ENCODE results near the gene ERBB2. TPM values are rescaled to one million over a fixed set of nuclear protein-coding genes. Genes with fewer than 3 reads are reported as not detected.

The ERBB2 gene
- polyA plus RNA-seq, 3 donors: 0.17 to 0.73 TPM; not detected in 1

DNA sequence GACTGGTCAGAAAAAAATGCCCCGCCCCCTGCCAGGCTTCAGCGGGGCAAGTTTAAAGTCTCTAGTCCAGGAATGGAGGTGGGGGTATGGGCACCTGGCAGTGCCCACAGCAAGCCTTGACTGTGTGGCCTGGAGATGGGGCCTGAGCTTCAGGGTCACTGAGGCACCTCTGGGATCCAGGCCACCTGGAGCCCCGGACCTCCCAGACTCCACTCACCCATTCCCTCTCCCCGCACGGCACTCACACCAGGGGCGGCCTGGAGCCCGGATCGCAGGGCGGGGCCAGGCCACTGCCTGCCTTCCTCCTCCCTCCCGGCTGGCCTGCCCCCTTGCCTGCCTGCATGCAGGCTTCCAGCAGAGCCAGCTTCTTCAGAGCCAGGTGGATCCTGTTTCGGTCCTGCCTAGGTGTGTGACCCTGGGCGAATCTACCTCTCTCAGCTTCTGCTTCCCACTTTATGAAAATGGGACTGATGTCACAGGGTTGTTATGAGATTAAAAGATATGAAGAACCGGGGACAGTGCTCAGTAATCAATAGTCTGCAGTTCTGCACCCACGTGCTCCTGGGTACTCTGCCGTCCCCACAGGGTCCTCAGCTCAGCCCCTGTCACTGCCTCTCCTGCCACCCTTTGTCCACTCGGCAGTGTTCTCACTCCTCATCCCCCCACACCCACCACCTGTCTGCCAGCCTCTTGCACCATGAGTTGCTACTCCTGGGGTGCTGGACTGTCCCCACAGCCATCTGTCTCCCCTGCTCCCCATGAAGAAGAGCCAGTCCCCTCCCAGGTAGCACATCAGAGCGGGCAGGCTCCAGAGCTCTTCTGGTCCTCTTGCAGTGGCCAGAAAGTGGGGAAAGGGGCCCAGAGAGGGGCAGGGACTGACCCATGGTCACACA lies 35.9 kb upstream of the ERBB2 start:
- TF ChIP-seq, protein P1, sequence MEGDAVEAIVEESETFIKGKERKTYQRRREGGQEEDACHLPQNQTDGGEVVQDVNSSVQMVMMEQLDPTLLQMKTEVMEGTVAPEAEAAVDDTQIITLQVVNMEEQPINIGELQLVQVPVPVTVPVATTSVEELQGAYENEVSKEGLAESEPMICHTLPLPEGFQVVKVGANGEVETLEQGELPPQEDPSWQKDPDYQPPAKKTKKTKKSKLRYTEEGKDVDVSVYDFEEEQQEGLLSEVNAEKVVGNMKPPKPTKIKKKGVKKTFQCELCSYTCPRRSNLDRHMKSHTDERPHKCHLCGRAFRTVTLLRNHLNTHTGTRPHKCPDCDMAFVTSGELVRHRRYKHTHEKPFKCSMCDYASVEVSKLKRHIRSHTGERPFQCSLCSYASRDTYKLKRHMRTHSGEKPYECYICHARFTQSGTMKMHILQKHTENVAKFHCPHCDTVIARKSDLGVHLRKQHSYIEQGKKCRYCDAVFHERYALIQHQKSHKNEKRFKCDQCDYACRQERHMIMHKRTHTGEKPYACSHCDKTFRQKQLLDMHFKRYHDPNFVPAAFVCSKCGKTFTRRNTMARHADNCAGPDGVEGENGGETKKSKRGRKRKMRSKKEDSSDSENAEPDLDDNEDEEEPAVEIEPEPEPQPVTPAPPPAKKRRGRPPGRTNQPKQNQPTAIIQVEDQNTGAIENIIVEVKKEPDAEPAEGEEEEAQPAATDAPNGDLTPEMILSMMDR (IDR thresholded peaks at IDR 0.05): no peak
- Mint-ChIP-seq H3K9me3 (peaks cover 0 to 14% (median 4%) of the 10 kb centered on the region in 7 donors), H3K4me1 (peaks cover 21% of the 10 kb centered on the region), H3K27me3 (ENCODE audit: low read depth in 3 of 3) (peaks cover 35 to 52% (median 42%) of the 10 kb centered on the region in 3 donors), H3K36me3 (peaks cover 27 to 35% of the 10 kb centered on the region in 2 donors), H3K27ac (peak overlapping the region in 2 of 7 donors; percentile 28 to 40), H3K4me3 (no peak overlapping the region)
- Histone ChIP-seq H3K4me1 (ENCODE audit: control insufficient read depth in 1 of 2, insufficient read depth in 2 of 2, low read length in 2 of 2) (peaks cover 23 to 26% of the 10 kb centered on the region in 2 donors), H3K27me3 (ENCODE audit: control insufficient read depth in 2 of 2, insufficient read depth in 2 of 2, low read length in 2 of 2) (peaks cover 17 to 40% of the 10 kb centered on the region in 2 donors), H3K9ac (ENCODE audit: insufficient read depth, low read length, poor library complexity, severe bottlenecking) (no peak overlapping the region), H3K4me3 (replicated peaks in 1 of 3; ENCODE audit: low read depth in 2 of 3, low read length in 3 of 3) (no peak overlapping the region), H2AFZ (ENCODE audit: insufficient read depth, low read depth, low read length, poor library complexity, severe bottlenecking) (no peak overlapping the region), H3K4me2 (replicated peaks; ENCODE audit: extremely low read depth, low read length, poor library complexity, severe bottlenecking) (no peak overlapping the region), H3K9me3 (replicated peaks in 1 of 2; ENCODE audit: control insufficient read depth in 1 of 2, insufficient read depth in 1 of 2, low read length in 2 of 2) (peaks cover 0 to 11% of the 10 kb centered on the region in 2 donors), H4K20me1 (ENCODE audit: insufficient read depth, low read length) (peaks cover 10% of the 10 kb centered on the region), H3K36me3 (replicated peaks in 1 of 2; ENCODE audit: control insufficient read depth in 1 of 2, insufficient read depth in 2 of 2, low read length in 2 of 2) (peaks cover 29 to 34% of the 10 kb centered on the region in 2 donors), H3K79me2 (ENCODE audit: insufficient read depth, low read length) (no peaks in the 10 kb centered on the region), H3K27ac (ENCODE audit: low read depth in 1 of 2, low read length in 2 of 2) (no peak overlapping the region)
- WGBS (ENCODE audit: insufficient coverage): 60% methylated on average over 12 of the region's 17 CpGs
- DNase-seq: no peak
- intact Hi-C loops (cut with micrococcal nuclease): no loop called here

DNA sequence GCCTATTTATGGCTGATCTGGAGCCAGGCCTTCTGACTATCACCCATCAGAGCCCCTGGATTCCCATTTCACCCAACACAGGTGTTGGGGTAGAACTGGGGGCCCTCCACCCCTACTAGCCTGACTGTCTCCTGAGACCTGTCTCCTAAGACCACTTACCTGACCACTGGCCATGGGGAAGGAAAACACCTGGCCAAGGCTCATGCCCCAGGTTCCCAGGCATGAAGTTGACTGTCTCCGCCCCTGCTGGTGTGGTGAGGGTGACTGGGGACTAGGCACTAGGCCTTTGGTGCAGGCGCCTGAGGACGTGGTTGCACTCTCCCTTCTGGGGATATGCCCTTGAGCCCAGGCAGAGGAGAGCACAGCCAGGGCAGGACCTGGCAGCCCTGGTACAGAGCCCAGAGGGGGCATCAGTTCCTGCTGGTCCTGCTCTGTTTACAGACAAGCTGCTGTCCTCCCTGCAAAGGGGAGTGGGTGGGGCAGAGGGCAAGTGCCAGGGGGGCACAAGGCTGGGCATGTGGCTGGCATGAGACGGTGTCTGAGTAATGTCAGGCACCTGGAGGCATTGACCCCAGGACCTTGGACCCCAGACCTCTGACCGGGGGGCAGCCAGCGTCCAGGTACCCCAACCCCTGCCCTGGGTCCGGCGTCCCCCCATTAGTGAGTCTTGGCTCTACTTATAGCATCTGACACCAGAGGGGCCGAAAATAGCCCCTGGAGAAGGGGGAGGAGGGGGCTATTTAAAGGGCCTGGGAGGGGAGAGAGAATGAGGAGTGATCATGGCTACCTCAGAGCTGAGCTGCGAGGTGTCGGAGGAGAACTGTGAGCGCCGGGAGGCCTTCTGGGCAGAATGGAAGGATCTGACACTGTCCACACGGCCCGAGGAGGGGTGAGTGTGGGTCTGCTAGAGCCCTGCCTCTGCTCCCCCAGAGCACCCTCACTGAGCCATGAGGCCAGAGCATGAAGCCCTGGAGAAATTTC lies 35.0 kb upstream of the ERBB2 start, which contains the start of gene TCAP:
TCAP (plus strand) TSS at position 769 of the 981 bp plus-strand sequence; CDS start at position 780, 11 bp downstream.
- H3K4me3 Mint-ChIP-seq: peak within 1 kb of the TSS in 1 of 2 donors; percentile 46
- Histone ChIP-seq H3K79me2 (ENCODE audit: insufficient read depth, low read length) (no peaks in the 10 kb centered on the region), H3K9me3 (replicated peaks in 1 of 2; ENCODE audit: control insufficient read depth in 1 of 2, insufficient read depth in 1 of 2, low read length in 2 of 2) (peaks cover 0 to 11% of the 10 kb centered on the region in 2 donors), H4K20me1 (ENCODE audit: insufficient read depth, low read length) (peaks cover 7% of the 10 kb centered on the region), H3K27me3 (ENCODE audit: control insufficient read depth in 2 of 2, insufficient read depth in 2 of 2, low read length in 2 of 2) (peaks cover 19 to 49% of the 10 kb centered on the region in 2 donors), H3K4me3 (replicated peaks in 1 of 3; ENCODE audit: low read depth in 2 of 3, low read length in 3 of 3) (no peak within 1 kb of the TSS), H3K36me3 (replicated peaks in 1 of 2; ENCODE audit: control insufficient read depth in 1 of 2, insufficient read depth in 2 of 2, low read length in 2 of 2) (peaks cover 29 to 33% of the 10 kb centered on the region in 2 donors), H3K9ac (ENCODE audit: insufficient read depth, low read length, poor library complexity, severe bottlenecking) (no peak within 1 kb of the TSS), H2AFZ (ENCODE audit: insufficient read depth, low read depth, low read length, poor library complexity, severe bottlenecking) (no peak within 1 kb of the TSS), H3K4me1 (ENCODE audit: control insufficient read depth in 1 of 2, insufficient read depth in 2 of 2, low read length in 2 of 2) (peaks cover 14 to 17% of the 10 kb centered on the region in 2 donors), H3K4me2 (replicated peaks; ENCODE audit: extremely low read depth, low read length, poor library complexity, severe bottlenecking) (no peak within 1 kb of the TSS), H3K27ac (ENCODE audit: low read depth in 1 of 2, low read length in 2 of 2) (no peak within 1 kb of the TSS)
- peaks cover 28 to 32% of the 10 kb centered on the region in 2 donors for H3K36me3 Mint-ChIP-seq
- TF ChIP-seq, protein P1 (IDR thresholded peaks at IDR 0.05): no peak
- no peak for DNase-seq
- intact Hi-C loops (cut with micrococcal nuclease): loop anchor here in 1 of 2 donors (5.0 kb wide), 1 partner anchor 43 kb away; no protein-coding TSS in a partner anchor
- WGBS (ENCODE audit: insufficient coverage): 81% methylated on average over 9 of the region's 15 CpGs
- H3K9me3 Mint-ChIP-seq: peaks cover 0 to 14% (median 5%) of the 10 kb centered on the region in 7 donors
- H3K27ac Mint-ChIP-seq: peak within 1 kb of the TSS in 1 of 7 donors; percentile 71
- peaks cover 12% of the 10 kb centered on the region for H3K4me1 Mint-ChIP-seq
- peaks cover 44 to 62% (median 51%) of the 10 kb centered on the region in 3 donors for H3K27me3 Mint-ChIP-seq (ENCODE audit: low read depth in 3 of 3)

Data from CD14-positive monocyte (primary cell).